HAP-1 (cell line): ENCODE measurements around the gene UHRF1.
A peak's percentile ranks its signal among the peaks of the same experiment; 100 is the strongest.

ENCODE experiments used
- DNase-seq, 2 experiments: peaks; one replicate each; pipeline ENCODE4 v3.0.0-alpha.2; 2016 to 2020; ENCODE audit warnings: low spot score in 2 of 2
- H3K27me3 ChIP-seq: fragments of 250-450 bp; sonication (Bioruptor Pico); 2 replicates; pipeline ENCODE4 v1.5.1; 2020; ENCODE audit warnings: low read depth, mild to moderate bottlenecking, moderate library complexity
- H3K36me3 ChIP-seq: fragments of 250-450 bp; sonication (Bioruptor Pico); replicated peaks from 2 replicates; pipeline ENCODE4 v1.5.1; 2020; ENCODE audit warnings: mild to moderate bottlenecking
- H3K4me1 ChIP-seq: fragments of 250-450 bp; sonication (Bioruptor Pico); 2 replicates; pipeline ENCODE4 v1.5.1; 2020; ENCODE audit warnings: mild to moderate bottlenecking
- H3K4me3 ChIP-seq: fragments of 250-450 bp; sonication (Bioruptor Pico); 2 replicates; pipeline ENCODE4 v1.5.1; 2020; ENCODE audit warnings: mild to moderate bottlenecking, moderate library complexity
- H3K9me3 ChIP-seq: fragments of 250-450 bp; sonication (Bioruptor Pico); 2 replicates; pipeline ENCODE4 v1.5.1; 2020; ENCODE audit warnings: mild to moderate bottlenecking, moderate library complexity
- in situ Hi-C: fragments of 300-500 bp; cut with MboI; formaldehyde crosslinking; loops from 3 replicates; pipeline ENCODE4 v1.14.3; 2020; ENCODE audit warnings: low sequenced_read_pairs, inconsistent platforms, mixed read lengths

Gene UHRF1

DNA sequence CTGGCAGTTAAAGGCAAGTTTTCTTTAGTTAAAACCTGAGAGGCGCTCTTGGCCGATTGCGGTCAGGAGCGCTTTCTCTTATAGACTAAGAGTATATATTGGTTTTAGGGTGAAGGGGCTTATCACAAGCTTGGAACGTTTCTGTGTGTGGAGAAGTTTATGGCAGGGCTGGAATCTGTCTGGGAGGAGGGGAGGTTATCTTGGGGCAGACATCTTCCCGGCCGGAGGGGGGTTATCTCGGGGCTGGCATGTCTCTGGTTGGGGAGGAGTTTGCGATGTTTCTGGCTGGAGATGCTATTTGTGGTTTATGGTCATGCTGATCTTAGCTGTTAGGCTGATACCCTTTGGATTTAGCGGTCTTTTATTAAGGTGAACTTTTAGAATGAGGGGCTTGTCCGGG is 78.0 kb downstream of the UHRF1 start:
- H3K4me1 ChIP-seq = no peaks in the 10 kb centered on the region
- DNase-seq = no peak
- no peaks in the 10 kb centered on the region for H3K27me3 ChIP-seq
- no peaks in the 10 kb centered on the region for H3K9me3 ChIP-seq
- H3K36me3 ChIP-seq = no peaks in the 10 kb centered on the region
- in situ Hi-C loops = no loop called here
- H3K4me3 ChIP-seq = no peak overlapping the region

DNA sequence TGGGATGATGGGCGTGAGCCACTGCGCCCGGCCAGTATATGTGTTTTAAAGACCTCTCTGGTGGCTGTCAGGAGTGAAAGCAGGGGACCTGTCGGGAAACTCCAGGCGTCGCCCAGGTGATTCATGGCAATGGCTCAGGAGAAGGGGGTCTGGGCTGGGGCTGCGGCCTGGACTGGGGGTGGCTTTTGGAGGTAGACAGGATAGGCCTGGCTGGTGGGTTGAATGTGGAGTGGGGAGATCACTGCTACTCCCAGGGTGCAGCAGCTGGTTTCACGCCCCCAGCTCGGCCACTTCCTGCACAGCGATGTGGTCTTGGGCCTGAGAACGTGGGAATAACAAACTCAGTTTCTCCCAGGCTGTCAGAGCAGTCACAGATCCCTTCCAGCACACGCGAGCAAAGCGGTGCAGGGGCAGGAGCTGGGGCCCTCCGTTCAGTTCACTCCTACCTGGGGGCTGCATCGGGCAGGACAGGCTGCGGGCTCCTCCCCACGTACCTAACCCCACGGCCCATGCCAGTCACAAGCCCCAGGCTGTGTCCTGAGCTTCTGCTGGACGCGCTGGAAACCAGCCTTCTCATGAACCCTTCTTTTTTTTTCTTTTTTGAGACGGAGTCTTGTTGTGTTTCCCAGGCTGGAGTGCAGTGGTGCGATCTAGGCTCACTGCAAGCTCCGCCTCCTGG is 78.5 kb downstream of the UHRF1 start:
- Histone ChIP-seq H3K27me3 (no peaks in the 10 kb centered on the region), H3K4me1 (no peaks in the 10 kb centered on the region), H3K36me3 (no peaks in the 10 kb centered on the region), H3K9me3 (no peaks in the 10 kb centered on the region), H3K4me3 (no peak overlapping the region)
- in situ Hi-C loops = no loop called here
- DNase-seq = no peak

DNA sequence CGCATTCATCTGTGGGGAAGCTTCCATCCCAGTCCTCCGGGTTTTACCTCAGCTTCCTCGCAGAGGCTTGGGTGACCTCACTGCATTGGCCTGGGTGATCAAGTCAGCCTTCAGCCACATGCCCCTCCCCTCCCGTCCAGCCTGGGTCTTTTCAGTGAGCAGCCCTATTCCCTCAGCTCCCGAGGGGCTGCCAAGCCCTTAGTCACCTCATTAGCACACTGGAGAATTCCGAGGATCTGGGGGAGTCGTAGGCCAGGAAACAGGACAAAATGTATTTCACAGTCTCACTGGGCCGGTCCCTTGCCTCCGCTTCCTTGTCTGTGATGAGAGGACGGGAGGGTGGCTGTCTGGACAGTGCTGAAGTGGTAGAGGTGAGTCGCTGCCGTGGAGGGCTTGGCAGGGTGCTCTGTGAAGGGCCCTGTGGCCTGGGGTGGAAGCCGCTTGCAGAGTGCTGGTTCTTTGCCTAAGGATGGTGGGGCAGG is 79.5 kb downstream of the UHRF1 start:
- no peak for DNase-seq
- no peaks in the 10 kb centered on the region for H3K9me3 ChIP-seq
- H3K36me3 ChIP-seq = no peaks in the 10 kb centered on the region
- H3K4me1 ChIP-seq = no peaks in the 10 kb centered on the region
- H3K4me3 ChIP-seq = no peak overlapping the region
- no peaks in the 10 kb centered on the region for H3K27me3 ChIP-seq
- in situ Hi-C loops = no loop called here

DNA sequence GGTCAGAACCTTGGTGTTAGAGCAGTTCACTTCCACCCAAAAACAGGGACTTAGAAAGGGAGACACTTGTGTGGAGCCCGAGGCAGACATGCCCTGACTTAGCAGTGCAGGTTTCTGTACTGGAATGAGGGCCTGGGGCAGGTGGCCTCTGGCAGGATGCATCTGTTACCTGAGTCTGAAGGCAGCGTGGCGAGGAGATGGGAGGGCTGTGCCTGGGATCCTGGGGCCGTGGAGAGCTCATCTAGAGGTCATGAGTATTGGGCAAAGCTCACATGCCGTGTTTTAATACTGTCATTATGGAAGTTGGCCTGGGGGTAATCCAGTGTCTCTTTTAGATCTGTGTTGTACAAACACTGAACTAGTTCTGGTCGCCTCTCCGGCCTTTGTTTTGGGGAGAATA is 81.0 kb downstream of the UHRF1 start:
- Histone ChIP-seq H3K9me3 (no peaks in the 10 kb centered on the region), H3K36me3 (no peaks in the 10 kb centered on the region), H3K4me1 (no peaks in the 10 kb centered on the region), H3K27me3 (no peaks in the 10 kb centered on the region), H3K4me3 (no peak overlapping the region)
- DNase-seq = no peak
- in situ Hi-C loops = no loop called here

DNA sequence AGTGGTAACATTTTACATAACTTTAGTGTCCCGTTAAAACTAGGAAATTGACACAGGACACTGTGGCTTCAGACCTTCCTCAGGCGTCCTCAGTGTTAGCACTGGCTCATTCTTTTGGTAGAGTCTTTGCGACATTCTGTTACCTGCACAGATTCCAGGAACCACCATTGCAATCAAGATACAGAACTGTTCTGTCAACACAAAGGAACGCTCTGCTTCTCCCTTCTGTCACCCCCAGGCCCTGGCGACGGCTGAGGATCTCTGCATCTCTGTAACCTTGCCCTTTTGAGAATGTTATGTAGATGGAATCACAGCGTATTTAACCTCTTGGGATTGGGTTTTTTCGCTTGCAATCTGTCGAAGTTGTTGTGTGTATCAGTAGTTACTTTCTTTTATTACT is 82.2 kb downstream of the UHRF1 start:
- Histone ChIP-seq H3K4me1 (no peaks in the 10 kb centered on the region), H3K27me3 (no peaks in the 10 kb centered on the region), H3K36me3 (no peaks in the 10 kb centered on the region), H3K4me3 (no peak overlapping the region), H3K9me3 (no peaks in the 10 kb centered on the region)
- DNase-seq = no peak
- in situ Hi-C loops = no loop called here

DNA sequence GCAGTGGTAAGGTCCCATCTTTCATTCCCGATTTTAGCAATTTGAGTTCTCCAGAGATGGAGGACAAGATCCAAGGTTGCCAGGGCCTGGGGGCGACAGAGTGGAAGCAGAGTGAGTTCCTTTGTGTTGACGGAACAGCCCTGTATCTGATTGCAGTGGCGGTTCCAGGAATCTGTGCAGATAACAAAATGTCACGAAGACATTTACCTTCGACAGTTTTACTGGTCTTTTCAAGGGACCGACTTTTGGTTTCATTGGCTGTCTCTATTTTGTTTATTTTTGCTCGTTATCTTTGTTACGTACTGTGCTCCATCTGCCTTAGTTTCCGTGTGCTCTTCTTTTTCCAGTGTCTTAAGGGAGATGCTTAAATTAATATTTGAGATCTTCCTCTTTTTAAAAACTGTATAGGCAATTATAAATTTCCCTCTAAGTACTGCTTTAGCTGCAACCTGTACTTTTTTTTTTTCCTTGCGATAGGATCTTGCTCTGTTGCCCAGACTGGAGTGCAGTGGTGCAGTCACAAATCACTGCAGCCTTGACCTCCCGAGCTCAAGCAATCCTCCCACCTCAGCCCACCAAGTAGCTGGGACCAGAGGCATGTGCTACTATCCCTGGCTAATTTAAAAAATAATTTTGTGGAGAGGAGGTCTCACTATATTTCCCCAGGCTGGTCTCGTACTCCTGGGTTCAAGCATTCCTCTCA is 82.8 kb downstream of the UHRF1 start:
- Histone ChIP-seq H3K4me1 (no peaks in the 10 kb centered on the region), H3K4me3 (no peak overlapping the region), H3K27me3 (no peaks in the 10 kb centered on the region), H3K36me3 (no peaks in the 10 kb centered on the region), H3K9me3 (no peaks in the 10 kb centered on the region)
- DNase-seq = no peak
- in situ Hi-C loops = no loop called here

DNA sequence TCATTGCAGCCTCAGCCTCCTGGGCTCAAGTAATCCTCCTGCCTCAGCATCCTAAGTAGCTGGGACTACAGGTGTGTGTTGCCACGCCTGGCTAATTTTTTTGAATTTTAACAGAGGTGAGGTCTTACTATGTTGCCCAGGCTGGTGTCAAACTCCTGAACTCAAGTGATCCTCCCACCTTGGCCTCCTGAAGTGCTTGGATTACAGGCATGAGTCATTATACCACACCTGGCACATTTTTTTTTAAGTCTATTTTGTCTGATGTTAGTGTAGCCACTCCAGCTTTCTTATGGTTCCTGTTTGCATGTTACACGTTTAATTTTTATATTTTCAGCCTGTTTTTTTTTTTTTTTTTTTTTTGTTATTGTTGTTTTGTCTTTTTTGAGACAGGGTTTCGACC is 84.4 kb downstream of the UHRF1 start:
- no peaks in the 10 kb centered on the region for H3K9me3 ChIP-seq
- no peak for DNase-seq
- no peaks in the 10 kb centered on the region for H3K36me3 ChIP-seq
- in situ Hi-C loops = no loop called here
- H3K27me3 ChIP-seq = no peaks in the 10 kb centered on the region
- no peaks in the 10 kb centered on the region for H3K4me1 ChIP-seq
- H3K4me3 ChIP-seq = no peak overlapping the region

DNA sequence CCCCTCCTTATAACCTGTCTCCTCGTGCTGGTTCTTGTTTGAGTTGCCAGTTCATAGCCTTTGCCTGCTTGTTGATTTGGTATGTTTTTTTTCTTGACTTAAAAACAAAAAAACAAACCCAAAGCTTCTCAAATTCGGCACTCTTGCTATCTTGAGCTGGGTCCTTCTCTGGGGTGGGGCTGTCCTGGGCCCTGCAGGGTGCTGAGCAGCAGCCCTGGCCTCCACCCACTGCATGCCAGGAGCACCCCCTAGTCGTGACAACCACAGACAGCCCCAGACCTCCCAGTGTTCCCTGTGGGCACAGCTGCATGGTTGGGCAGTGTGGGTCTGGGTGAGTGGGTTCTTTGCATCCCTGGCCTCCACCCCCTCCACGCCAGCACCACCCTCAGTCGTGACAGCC is 87.4 kb downstream of the UHRF1 start:
- in situ Hi-C loops = no loop called here
- no peak for DNase-seq
- no peaks in the 10 kb centered on the region for H3K4me1 ChIP-seq
- no peaks in the 10 kb centered on the region for H3K9me3 ChIP-seq
- no peaks in the 10 kb centered on the region for H3K36me3 ChIP-seq
- H3K27me3 ChIP-seq = no peaks in the 10 kb centered on the region
- no peak overlapping the region for H3K4me3 ChIP-seq

DNA sequence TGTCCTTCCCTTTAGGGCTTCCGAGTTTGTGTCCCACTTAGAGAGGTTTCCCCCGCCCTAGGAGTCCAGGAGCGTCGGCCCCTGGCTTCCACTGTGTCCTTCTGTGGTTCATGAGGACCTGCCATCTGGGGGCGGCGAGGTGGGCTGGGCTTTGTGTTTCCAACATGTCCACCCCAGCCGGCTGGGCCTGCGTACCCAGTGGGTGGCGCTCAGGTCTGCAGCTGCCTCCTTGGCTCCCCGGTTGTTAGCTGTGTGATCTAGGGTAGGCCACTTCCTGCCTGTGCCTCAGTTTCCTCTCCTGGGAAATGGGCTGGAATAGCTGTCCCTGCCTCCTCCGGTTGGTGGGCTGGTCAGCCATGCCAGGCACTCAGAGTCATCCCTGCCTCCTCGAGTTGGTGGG is 88.0 kb downstream of the UHRF1 start:
- no peaks in the 10 kb centered on the region for H3K36me3 ChIP-seq
- H3K4me1 ChIP-seq = no peaks in the 10 kb centered on the region
- no peak for DNase-seq
- no peaks in the 10 kb centered on the region for H3K27me3 ChIP-seq
- H3K4me3 ChIP-seq = no peak overlapping the region
- H3K9me3 ChIP-seq = no peaks in the 10 kb centered on the region
- in situ Hi-C loops = no loop called here

DNA sequence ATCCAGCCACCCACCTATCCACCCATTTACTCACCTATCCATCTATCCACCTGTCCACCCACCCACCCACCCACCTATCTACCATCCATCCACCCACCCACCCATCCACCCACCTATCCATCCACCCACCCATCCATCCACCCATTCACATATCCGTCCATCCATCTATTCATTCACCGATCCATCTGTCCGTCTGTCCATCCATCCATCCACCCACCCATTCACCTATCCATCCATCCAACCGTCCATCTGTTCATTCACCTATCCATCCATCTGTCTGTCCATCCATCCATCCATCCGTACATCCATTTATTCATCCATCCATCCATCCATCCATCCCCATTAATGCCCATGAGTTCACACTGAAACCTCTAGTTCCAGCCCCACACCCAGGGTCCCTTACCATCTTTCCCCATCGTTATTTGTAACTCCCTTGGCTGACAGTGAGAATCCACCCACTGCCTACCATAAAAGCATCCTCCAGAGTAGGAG is 90.9 kb downstream of the UHRF1 start:
- no peaks in the 10 kb centered on the region for H3K4me1 ChIP-seq
- H3K27me3 ChIP-seq = no peaks in the 10 kb centered on the region
- no peaks in the 10 kb centered on the region for H3K9me3 ChIP-seq
- in situ Hi-C loops = no loop called here
- DNase-seq = no peak
- no peak overlapping the region for H3K4me3 ChIP-seq
- no peaks in the 10 kb centered on the region for H3K36me3 ChIP-seq

DNA sequence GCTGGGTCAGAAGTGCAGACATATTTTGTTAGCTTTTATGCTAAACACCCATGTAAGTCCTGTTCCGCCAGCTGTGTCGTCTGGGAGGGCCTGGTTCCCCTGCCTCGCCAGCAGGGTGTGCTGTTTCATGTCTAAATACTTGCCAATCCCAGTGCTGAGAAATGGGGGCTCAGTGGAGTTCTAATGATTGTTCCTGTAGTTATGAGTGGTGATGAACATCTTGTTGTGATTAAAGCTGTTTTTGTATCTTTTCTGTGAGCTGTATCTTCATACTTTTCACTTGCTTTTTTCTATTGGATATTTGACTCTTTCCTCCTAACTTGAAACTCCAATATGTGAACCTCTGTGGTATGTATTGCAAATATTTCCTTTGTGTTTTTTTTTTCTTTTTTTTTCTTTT is 92.3 kb downstream of the UHRF1 start:
- DNase-seq = peak; percentile 10 to 62
- Histone ChIP-seq H3K4me3 (no peak overlapping the region), H3K4me1 (no peaks in the 10 kb centered on the region), H3K27me3 (no peaks in the 10 kb centered on the region), H3K9me3 (no peaks in the 10 kb centered on the region), H3K36me3 (no peaks in the 10 kb centered on the region)
- in situ Hi-C loops = no loop called here

DNA sequence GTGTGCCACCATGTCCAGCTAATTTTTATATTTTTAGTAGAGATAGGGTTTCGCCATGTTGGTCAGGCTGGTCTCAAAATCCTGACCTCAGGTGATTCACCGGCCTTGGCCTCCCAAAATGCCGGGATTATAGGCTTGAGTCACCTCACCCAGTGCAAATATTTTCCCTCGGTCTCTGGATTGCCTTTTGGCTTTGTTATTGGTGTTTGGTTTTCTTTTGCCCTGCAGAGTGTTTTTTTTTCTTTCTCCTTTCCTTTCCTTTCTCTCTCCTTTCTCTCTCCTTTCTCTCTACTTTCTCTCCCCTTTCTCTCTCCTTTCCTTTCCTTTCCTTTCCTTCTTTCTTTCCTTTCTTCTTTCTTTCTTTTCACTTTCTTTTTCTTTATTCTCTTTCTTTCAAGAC is 92.8 kb downstream of the UHRF1 start:
- Histone ChIP-seq H3K27me3 (no peaks in the 10 kb centered on the region), H3K9me3 (no peaks in the 10 kb centered on the region), H3K36me3 (no peaks in the 10 kb centered on the region), H3K4me3 (no peak overlapping the region), H3K4me1 (no peaks in the 10 kb centered on the region)
- in situ Hi-C loops = no loop called here
- DNase-seq = no peak

DNA sequence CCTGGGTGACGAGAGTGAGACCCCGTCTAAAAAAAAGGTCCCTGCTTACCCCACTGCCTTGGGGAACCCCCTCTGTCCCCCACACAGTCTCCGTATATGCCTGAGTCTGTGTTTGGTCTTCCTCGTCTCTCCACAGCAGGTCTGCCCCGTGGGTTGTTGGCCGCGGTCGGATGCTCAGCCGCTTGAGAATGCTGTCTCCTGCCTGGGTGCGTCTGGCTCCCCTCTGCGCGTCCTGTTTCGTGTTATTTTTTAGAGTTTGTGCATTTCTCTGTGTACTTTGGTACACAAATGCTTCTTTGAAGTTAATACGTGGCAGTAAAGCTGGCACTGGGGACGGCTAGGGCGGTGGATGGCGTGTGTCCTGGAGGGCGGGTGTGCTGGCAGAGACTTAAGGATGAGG is 94.5 kb downstream of the UHRF1 start:
- H3K9me3 ChIP-seq = 0 out of 2 replicates have a peak, but pooled peaks cover 3% of the 10 kb centered on the region
- H3K4me1 ChIP-seq = no peaks in the 10 kb centered on the region
- DNase-seq = no peak
- no peaks in the 10 kb centered on the region for H3K36me3 ChIP-seq
- in situ Hi-C loops = no loop called here
- no peak overlapping the region for H3K4me3 ChIP-seq
- H3K27me3 ChIP-seq = no peaks in the 10 kb centered on the region

DNA sequence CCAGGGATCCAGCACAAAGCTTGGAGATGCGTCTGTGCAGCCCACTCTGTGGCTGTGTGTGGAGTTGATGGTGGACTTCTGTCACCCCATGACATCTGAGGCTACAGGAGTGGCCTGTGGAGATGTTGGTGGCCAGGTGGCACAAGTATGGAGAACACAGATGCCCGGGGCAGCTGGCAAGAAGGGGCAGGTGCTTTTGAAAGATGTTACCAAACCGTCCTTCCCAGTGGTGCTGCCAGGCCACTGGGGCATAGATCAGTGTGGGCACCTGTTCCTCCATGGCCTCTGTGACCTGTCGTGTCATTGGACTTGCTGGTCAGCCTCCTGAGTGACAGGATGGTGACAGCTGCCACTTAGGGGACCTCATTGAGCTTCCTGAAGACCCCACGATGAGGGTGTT is 95.8 kb downstream of the UHRF1 start:
- in situ Hi-C loops = no loop called here
- H3K4me1 ChIP-seq = no peaks in the 10 kb centered on the region
- H3K36me3 ChIP-seq = no peaks in the 10 kb centered on the region
- H3K4me3 ChIP-seq = no peak overlapping the region
- H3K9me3 ChIP-seq = 0 out of 2 replicates have a peak, but pooled peaks cover 3% of the 10 kb centered on the region
- no peaks in the 10 kb centered on the region for H3K27me3 ChIP-seq
- DNase-seq = no peak
